ENCODE measurements around the gene GFRAL. TPM values are rescaled to one million over a fixed set of nuclear protein-coding genes. Genes with fewer than 3 reads are reported as not detected.

Gene GFRAL
- 0.16 TPM in 1 of 2 replicates, not detected in the other for total RNA-seq (2022)
- percentile 20 among the genes with signal in this experiment for Bru-seq, nascent RNA
- percentile 15 among the genes with signal in this experiment for BruChase-seq, experiment 1, labeled RNA remaining after a 2-hour chase
- percentile 10 among the genes with signal in this experiment for BruChase-seq, experiment 2, labeled RNA remaining after a 6-hour chase
- long read RNA-seq, partial matches to known transcripts = 0 of 1 reads
- long read RNA-seq, other reads (novel, unspliced or antisense) = 1 of 1 reads

- POLR2A ChIA-PET = no interaction called here
- no peaks in the 10 kb centered on the region for H3K27me3 Mint-ChIP-seq (ENCODE audit: insufficient read depth, unreplicated experiment)
- no peaks in the 10 kb centered on the region for H3K36me3 Mint-ChIP-seq (ENCODE audit: insufficient read depth, unreplicated experiment)
- H3K9me3 ChIP-seq = no peaks in the 10 kb centered on the region
- H3K27me3 ChIP-seq (replicated peaks; ENCODE audit: control insufficient read depth, insufficient read depth, low read length) = no peaks in the 10 kb centered on the region
- BruUV-seq (replicated peaks) = no TSS peak
- 0 out of 2 replicates have a peak, but pooled peaks cover 4% of the 10 kb centered on the region for H3K4me1 ChIP-seq
- H3K4me1 Mint-ChIP-seq (ENCODE audit: low read depth, unreplicated experiment) = peaks cover 4% of the 10 kb centered on the region
- DNase-seq = no peak
- intact Hi-C loops (cut with micrococcal nuclease; ENCODE audit: unreplicated experiment) = no loop called here
- no peak within 1 kb of the TSS for H3K27ac Mint-ChIP-seq (ENCODE audit: unreplicated experiment)
- CTCF ChIA-PET = no interaction called here
- peaks cover 29% of the 10 kb centered on the region for H3K9me3 Mint-ChIP-seq (ENCODE audit: unreplicated experiment)
- no peaks in the 10 kb centered on the region for H3K36me3 ChIP-seq (ENCODE audit: control insufficient read depth, insufficient read depth, low read length)
- no peak within 1 kb of the TSS for H3K4me3 ChIP-seq (ENCODE audit: low read depth, low read length)
- no peak for TF ChIP-seq CTCF (IDR thresholded peaks at IDR 0.05; ENCODE audit: insufficient read depth in 1 of 2, low read depth in 1 of 2, low read length in 1 of 2, severe bottlenecking in 1 of 2, unreplicated experiment in 1 of 2)
- H3K4me3 Mint-ChIP-seq (ENCODE audit: unreplicated experiment) = no peak within 1 kb of the TSS
Measured at GRCh38 chr6:55327169-55327568, at the start of gene GFRAL. Gene GFRAL (plus strand): TSS chr6:55327469. CDS start chr6:55327555, 86 bp downstream.

- H3K27me3 Mint-ChIP-seq (ENCODE audit: insufficient read depth, unreplicated experiment) = no peaks in the 10 kb centered on the region
- H3K4me3 Mint-ChIP-seq (ENCODE audit: unreplicated experiment) = no peak overlapping the region
- H3K9me3 Mint-ChIP-seq (ENCODE audit: unreplicated experiment) = no peaks in the 10 kb centered on the region
- intact Hi-C loops (cut with micrococcal nuclease; ENCODE audit: unreplicated experiment) = loop anchor here (1.0 to 5.0 kb wide), 3 partner anchors 340 to 1015 kb away; no protein-coding TSS in a partner anchor
- H3K27me3 ChIP-seq (replicated peaks; ENCODE audit: control insufficient read depth, insufficient read depth, low read length) = no peaks in the 10 kb centered on the region
- no peaks in the 10 kb centered on the region for H3K4me1 Mint-ChIP-seq (ENCODE audit: low read depth, unreplicated experiment)
- H3K4me3 ChIP-seq (ENCODE audit: low read depth, low read length) = no peak overlapping the region
- POLR2A ChIA-PET = no interaction called here
- no peaks in the 10 kb centered on the region for H3K36me3 ChIP-seq (ENCODE audit: control insufficient read depth, insufficient read depth, low read length)
- H3K36me3 Mint-ChIP-seq (ENCODE audit: insufficient read depth, unreplicated experiment) = no peaks in the 10 kb centered on the region
- no peak for TF ChIP-seq CTCF (IDR thresholded peaks at IDR 0.05; ENCODE audit: insufficient read depth in 1 of 2, low read depth in 1 of 2, low read length in 1 of 2, severe bottlenecking in 1 of 2, unreplicated experiment in 1 of 2)
- DNase-seq = no peak
- no peaks in the 10 kb centered on the region for H3K9me3 ChIP-seq
- CTCF ChIA-PET = interaction anchor here (1.4 kb wide), 1 partner anchor 168 kb away, joined by 5 read pairs; no protein-coding TSS in a partner anchor
- H3K27ac Mint-ChIP-seq (ENCODE audit: unreplicated experiment) = no peak overlapping the region
- BruUV-seq (replicated peaks) = no TSS peak
- peaks cover 20% of the 10 kb centered on the region for H3K4me1 ChIP-seq
Measured at GRCh38 chr6:55277646-55278045, 49.6 kb upstream of the GFRAL start.

GRCh38 chr6:55281215-55281614 is 46.1 kb upstream of the GFRAL start:
- H3K27me3 Mint-ChIP-seq (ENCODE audit: insufficient read depth, unreplicated experiment) = no peaks in the 10 kb centered on the region
- Histone ChIP-seq H3K4me1 (peaks cover 20% of the 10 kb centered on the region), H3K27me3 (replicated peaks; ENCODE audit: control insufficient read depth, insufficient read depth, low read length) (no peaks in the 10 kb centered on the region), H3K9me3 (no peaks in the 10 kb centered on the region), H3K36me3 (ENCODE audit: control insufficient read depth, insufficient read depth, low read length) (no peaks in the 10 kb centered on the region), H3K4me3 (ENCODE audit: low read depth, low read length) (no peak overlapping the region)
- no peaks in the 10 kb centered on the region for H3K9me3 Mint-ChIP-seq (ENCODE audit: unreplicated experiment)
- no peak overlapping the region for H3K27ac Mint-ChIP-seq (ENCODE audit: unreplicated experiment)
- CTCF ChIA-PET = interaction anchor here (0.6 kb wide), 1 partner anchor 549 kb away, joined by 7 read pairs; no protein-coding TSS in a partner anchor
- no TSS peak for BruUV-seq (replicated peaks)
- H3K4me1 Mint-ChIP-seq (ENCODE audit: low read depth, unreplicated experiment) = no peaks in the 10 kb centered on the region
- no peak for DNase-seq
- no peak for TF ChIP-seq CTCF (IDR thresholded peaks at IDR 0.05; ENCODE audit: insufficient read depth in 1 of 2, low read depth in 1 of 2, low read length in 1 of 2, severe bottlenecking in 1 of 2, unreplicated experiment in 1 of 2)
- H3K36me3 Mint-ChIP-seq (ENCODE audit: insufficient read depth, unreplicated experiment) = no peaks in the 10 kb centered on the region
- H3K4me3 Mint-ChIP-seq (ENCODE audit: unreplicated experiment) = no peak overlapping the region
- POLR2A ChIA-PET = no interaction called here
- intact Hi-C loops (cut with micrococcal nuclease; ENCODE audit: unreplicated experiment) = loop anchor here (10.0 kb wide), 1 partner anchor 104 kb away; no protein-coding TSS in a partner anchor
